GM12878 (cell line): ENCODE data around the gene DCBLD1. TPM values are rescaled to one million over a fixed set of nuclear protein-coding genes. Genes with fewer than 3 reads are reported as not detected.

ENCODE experiments used
- ATAC-seq: fragments of 200-7000 bp; cut with Tn5 transposase; 3 replicates; pipeline ENCODE4 v1.9.1; 2020; ENCODE audit warnings: mild to moderate bottlenecking, moderate library complexity
- BruUV-seq: library from RNA; stranded (reverse); fragments of 400-500 nt; replicated peaks from 2 replicates; lab custom pipeline; 2021; lab: Mats Ljungman, UMichigan
- CTCF ChIA-PET: fragments of 300-600 bp; sonication (Branson Sonifier 250); formaldehyde crosslinking; extraction: SDS; loops from one replicate; lab custom pipeline; 2021; ENCODE audit warnings: inconsistent platforms; lab: Yijun Ruan, JAX
- POLR2A ChIA-PET: fragments of 350-600 bp; formaldehyde crosslinking; extraction: SDS; loops from one replicate; lab custom pipeline; 2021; ENCODE audit warnings: inconsistent platforms; lab: Charles Lee
- RAD21 ChIA-PET: fragments of 300-600 bp; sonication (Branson Sonifier 250); formaldehyde crosslinking; loops from one replicate; lab custom pipeline; 2023; ENCODE audit warnings: antibody characterized with exemption; ENCODE audit not compliant: unreplicated experiment; lab: Charles Lee
- SMC1A ChIA-PET: fragments of 300-600 bp; sonication (Branson Sonifier 250); formaldehyde crosslinking; loops from one replicate; lab custom pipeline; 2023; ENCODE audit not compliant: unreplicated experiment, uncharacterized antibody; lab: Charles Lee
- DNase-seq: peaks from one replicate; pipeline ENCODE4 v3.0.0-alpha.2; 2011; ENCODE audit warnings: low read depth, low spot score
- FAIRE-seq: peaks from 3 replicates; lab custom pipeline; 2011; peaks lifted over from hg19 to GRCh38; lab: Jason Lieb, UNC
- H2AFZ ChIP-seq: 2 replicates; pipeline ENCODE4 v1.6.0; 2011; ENCODE audit warnings: low read depth, low read length, control low read depth; ENCODE audit not compliant: control insufficient read depth
- H3K27ac ChIP-seq: 2 replicates; pipeline ENCODE4 v1.5.1; 2011; ENCODE audit warnings: control low read depth; ENCODE audit not compliant: control insufficient read depth, insufficient read depth
- H3K27me3 ChIP-seq, 2 experiments: replicated peaks in 1 of 2; 2 replicates each; pipeline versions ENCODE4 v1.6.0 to v1.6.1; 2011; ENCODE audit warnings: low read length in 1 of 2; ENCODE audit not compliant: control insufficient read depth in 2 of 2, insufficient read depth in 2 of 2
- H3K36me3 ChIP-seq, 2 experiments: 2 replicates each; pipeline ENCODE4 v1.5.1; 2011; ENCODE audit warnings: low read length in 1 of 2; ENCODE audit not compliant: control insufficient read depth in 2 of 2, insufficient read depth in 2 of 2
- H3K4me1 ChIP-seq: 2 replicates; pipeline ENCODE4 v1.6.1; 2011; ENCODE audit warnings: mild to moderate bottlenecking, low read length, moderate library complexity, mixed read lengths; ENCODE audit not compliant: control insufficient read depth, insufficient read depth
- H3K4me2 ChIP-seq: 2 replicates; pipeline ENCODE4 v1.6.0; 2011; ENCODE audit warnings: control low read depth; ENCODE audit not compliant: control insufficient read depth, insufficient read depth
- H3K4me3 ChIP-seq: fragments of 200-600 bp; sonication (generic); 2 replicates; pipeline ENCODE4 v1.5.1; 2016
- H3K79me2 ChIP-seq: 2 replicates; pipeline ENCODE4 v1.6.0; 2011; ENCODE audit warnings: low read length; ENCODE audit not compliant: control insufficient read depth, insufficient read depth
- H3K9ac ChIP-seq: 2 replicates; pipeline ENCODE4 v1.8.0; 2011; ENCODE audit warnings: low read length, control low read depth, mixed read lengths; ENCODE audit not compliant: control insufficient read depth, insufficient read depth
- H3K9me3 ChIP-seq: replicated peaks from 3 replicates; pipeline ENCODE4 v1.5.1; 2011; ENCODE audit warnings: mild to moderate bottlenecking, low read length; ENCODE audit not compliant: control insufficient read depth, insufficient read depth
- H4K20me1 ChIP-seq: 2 replicates; pipeline ENCODE4 v1.6.0; 2011; ENCODE audit not compliant: control insufficient read depth, insufficient read depth
- ATF2 ChIP-seq: IDR thresholded peaks from 2 replicates; pipeline ENCODE4 v1.6.1; 2012; ENCODE audit warnings: low read length, inconsistent platforms
- ESRRA ChIP-seq: IDR thresholded peaks from 2 replicates; pipeline ENCODE4 v1.6.1; 2012; ENCODE audit warnings: mild to moderate bottlenecking, low read length, improper control_type of control experiment
- GATAD2B ChIP-seq: fragments of 450-650 bp; conservative IDR thresholded peaks from 2 replicates; pipeline ENCODE4 v1.6.1; 2017; ENCODE audit warnings: low read depth, mild to moderate bottlenecking, moderate library complexity
- HDGF ChIP-seq: fragments of 450-650 bp; IDR thresholded peaks from 2 replicates; pipeline ENCODE4 v1.6.1; 2016; ENCODE audit warnings: antibody characterized with exemption
- IRF4 ChIP-seq: IDR thresholded peaks from 2 replicates; pipeline ENCODE4 v1.6.1; 2011; ENCODE audit warnings: low read depth, low read length
- NFYB ChIP-seq: IDR thresholded peaks from 2 replicates; pipeline ENCODE4 v1.6.1; 2011; ENCODE audit warnings: low read depth, mild to moderate bottlenecking, low read length, improper control_type of control experiment, moderate library complexity; ENCODE audit not compliant: insufficient read depth
- NRF1 ChIP-seq: conservative IDR thresholded peaks from 2 replicates; pipeline ENCODE4 v1.6.1; 2011; ENCODE audit warnings: mild to moderate bottlenecking, low read depth, low read length, improper control_type of control experiment
- RAD21 ChIP-seq: IDR thresholded peaks from 2 replicates; pipeline ENCODE4 v1.6.1; 2011; ENCODE audit warnings: mild to moderate bottlenecking, low read depth, low read length, moderate library complexity; ENCODE audit not compliant: insufficient read depth
- RELB ChIP-seq: fragments of 450-650 bp; IDR thresholded peaks from 2 replicates; pipeline ENCODE4 v1.6.1; 2017; ENCODE audit warnings: low read depth, mild to moderate bottlenecking, moderate library complexity
- STAT3 ChIP-seq: IDR thresholded peaks from 2 replicates; pipeline ENCODE4 v1.6.1; 2011; ENCODE audit warnings: low read depth, low read length, improper control_type of control experiment
- WGBS: methylation state at CpG from one replicate; pipeline ENCODE4 v1.1.6; 2016; ENCODE audit warnings: low lambda C conversion rate; ENCODE audit not compliant: insufficient replicate concordance, insufficient coverage; ENCODE audit errors: missing lambda C conversion rate; 5-methylcytosine and 5-hydroxymethylcytosine counted together
- in situ Hi-C: fragments of 300-500 bp; cut with MboI; formaldehyde crosslinking; loops from 9 replicates; pipeline ENCODE4 v1.14.3; 2018; ENCODE audit warnings: mixed read lengths
- intact Hi-C: fragments of 100-400 bp; cut with micrococcal nuclease; formaldehyde crosslinking; loops from one replicate; pipeline ENCODE4 v1.14.2; 2022; ENCODE audit not compliant: unreplicated experiment
- polyA plus RNA-seq, 11 experiments: library from polyadenylated mRNA; depleted of rRNA in 4 of 11; unstranded in 6 of 11; stranded (reverse) in 5 of 11; fragments of >200 nt; fragmentation: Nextera tagmentation in 4 of 11; fragmentation: Illumina TruSeq in 1 of 11; extraction: Ambion mirVana in 4 of 11; extraction: Trizol in 1 of 11; gene quantifications; 1 replicate in 1 of 11; 2 replicates in 10 of 11; pipeline versions ENCODE4 v1.2.1 to v1.2.3, GENCODE V29; 2011 to 2016; ENCODE audit warnings: inconsistent platforms in 2 of 11, missing spikeins in 2 of 11, low read depth in 1 of 11
- total RNA-seq, 4 experiments: library from RNA; depleted of rRNA in 3 of 4; stranded (reverse); fragments of >200 nt in 3 of 4; fragmentation: Illumina TruSeq in 1 of 4; extraction: Trizol in 1 of 4; gene quantifications; 2 replicates each; pipeline versions ENCODE4 v1.2.1 to v1.2.3, GENCODE V29; 2013 to 2021

Gene DCBLD1
- total and polyA plus RNA-seq, 10 of the 15 experiments (the other 5 are each of a cell fraction or from before 2014, with no cell fraction given), result 0.92 to 9.2 (median 8.3) TPM

- Histone ChIP-seq H3K4me2 (no peak overlapping the region), H2AFZ (no peak overlapping the region), H3K4me3 (no peak overlapping the region), H3K27ac (no peak overlapping the region), H3K27me3 (no peaks in the 10 kb centered on the region), H3K9me3 (no peaks in the 10 kb centered on the region), H3K36me3 (no peaks in the 10 kb centered on the region; a peak in 2 of 4 replicates), H3K4me1 (no peaks in the 10 kb centered on the region; the same call in 1 of the 2 replicates), H4K20me1 (no peaks in the 10 kb centered on the region), H3K79me2 (no peaks in the 10 kb centered on the region), H3K9ac (no peak overlapping the region)
- ChIA-PET SMC1A (interaction anchor here (1.4 kb wide), 1 partner anchor 9 kb away, joined by 7 read pairs; no protein-coding TSS in a partner anchor), RAD21 (no interaction called here), POLR2A (no interaction called here), CTCF (no interaction called here)
- in situ Hi-C loops (no loop called here), intact Hi-C loops (no loop called here)
- no peak for ATAC-seq
- TF ChIP-seq ATF2 (no peak), IRF4 (no peak), RAD21 (no peak), NFYB (no peak), ESRRA (no peak)
- no TSS peak for BruUV-seq
- WGBS, result 52% methylated on average over 7 of the region's 7 CpGs
- no peak for DNase-seq
- no peak for FAIRE-seq
Measured at GRCh38 chr6:117504478-117505144, 22.1 kb downstream of the DCBLD1 start.

- SMC1A ChIA-PET, result interaction anchor here (1.4 kb wide), 1 partner anchor 9 kb away, joined by 7 read pairs; no protein-coding TSS in a partner anchor
- no peak for ATAC-seq
- H3K27me3 ChIP-seq, result no peaks in the 10 kb centered on the region
- H2AFZ ChIP-seq, result no peak overlapping the region
- no peaks in the 10 kb centered on the region for H4K20me1 ChIP-seq
- DNase-seq, result no peak
- H3K4me2 ChIP-seq, result no peak overlapping the region
- no peak for TF ChIP-seq RELB
- no peak for TF ChIP-seq HDGF
- no peak for TF ChIP-seq GATAD2B
- no peak for TF ChIP-seq NRF1
- no peak for TF ChIP-seq STAT3
- no peak for FAIRE-seq
- H3K79me2 ChIP-seq, result no peaks in the 10 kb centered on the region
- H3K36me3 ChIP-seq, result no peaks in the 10 kb centered on the region; a peak in 2 of 4 replicates
- RAD21 ChIA-PET, result no interaction called here
- intact Hi-C loops, result no loop called here
- H3K9ac ChIP-seq, result no peak overlapping the region
- CTCF ChIA-PET, result interaction anchor here (0.9 to 1.2 kb wide), 2 partner anchors 26 to 27 kb away, joined by 3 to 4 read pairs; no protein-coding TSS in a partner anchor
- 98% methylated on average over 4 of the region's 4 CpGs for WGBS
- no peaks in the 10 kb centered on the region; the same call in 1 of the 2 replicates for H3K4me1 ChIP-seq
- H3K27ac ChIP-seq, result no peak overlapping the region
- POLR2A ChIA-PET, result no interaction called here
- H3K4me3 ChIP-seq, result no peak overlapping the region
- in situ Hi-C loops, result no loop called here
- no peaks in the 10 kb centered on the region for H3K9me3 ChIP-seq
- no TSS peak for BruUV-seq
Measured at GRCh38 chr6:117505311-117505710, 22.8 kb downstream of the DCBLD1 start.
